SJCRH30 (cell line): ENCODE measurements around the gene FCSK. TPM values are rescaled to one million over a fixed set of nuclear protein-coding genes. Genes with fewer than 3 reads are reported as not detected.
A peak's percentile ranks its signal among the peaks of the same experiment; 100 is the strongest.
"Not testable (repeated sequence)": the region's sequence is repeated elsewhere in the genome, so short reads cannot be mapped to it uniquely, and the experiment has no call there.

ENCODE experiments used
- DNase-seq, 2 experiments: peaks; one replicate each; pipeline ENCODE4 v3.0.0-alpha.2; 2015 to 2020
- H3K27ac ChIP-seq: fragments of 250-450 bp; sonication (Bioruptor Pico); 2 replicates; pipeline ENCODE4 v1.5.1; 2020; ENCODE audit warnings: mild to moderate bottlenecking, moderate library complexity
- H3K27me3 ChIP-seq: fragments of 250-450 bp; sonication (Bioruptor Pico); 2 replicates; pipeline ENCODE4 v1.5.1; 2020; ENCODE audit warnings: mild to moderate bottlenecking, moderate library complexity
- H3K36me3 ChIP-seq: fragments of 250-450 bp; sonication (Bioruptor Pico); 2 replicates; pipeline ENCODE4 v1.5.1; 2020; ENCODE audit warnings: mild to moderate bottlenecking, moderate library complexity
- H3K4me1 ChIP-seq: fragments of 250-450 bp; sonication (Bioruptor Pico); 2 replicates; pipeline ENCODE4 v1.5.1; 2020; ENCODE audit warnings: mild to moderate bottlenecking, moderate library complexity
- H3K4me3 ChIP-seq: fragments of 250-450 bp; sonication (Bioruptor Pico); 2 replicates; pipeline ENCODE4 v1.5.1; 2020; ENCODE audit warnings: mild to moderate bottlenecking, moderate library complexity
- H3K9me3 ChIP-seq: fragments of 250-450 bp; sonication (Bioruptor Pico); replicated peaks from 2 replicates; pipeline ENCODE4 v1.5.1; 2020; ENCODE audit warnings: mild to moderate bottlenecking, moderate library complexity
- total RNA-seq: library from RNA; depleted of rRNA; stranded (reverse); fragments of >200 nt; shearing (Covaris generic); gene quantifications from 2 replicates; pipeline ENCODE4 v1.2.3, GENCODE V29; 2014

Gene FCSK
- total RNA-seq, 1 experiment from 2014 or later: 1.9 TPM

GRCh38 chr16:70495425-70496182 lies 41.2 kb downstream of the FCSK start:
- H3K4me3 ChIP-seq: no peak overlapping the region
- H3K27ac ChIP-seq: no peak overlapping the region
- no peak for DNase-seq
- no peaks in the 10 kb centered on the region for H3K27me3 ChIP-seq
- no peaks in the 10 kb centered on the region for H3K9me3 ChIP-seq
- H3K4me1 ChIP-seq: no peaks in the 10 kb centered on the region
- H3K36me3 ChIP-seq: 0 out of 2 replicates have a peak, but pooled peaks cover 7% of the 10 kb centered on the region

- Histone ChIP-seq H3K4me3 (no peak overlapping the region), H3K36me3 (peaks cover 8% of the 10 kb centered on the region; the same call in 1 of the 2 replicates), H3K27ac (no peak overlapping the region), H3K4me1 (no peaks in the 10 kb centered on the region), H3K9me3 (no peaks in the 10 kb centered on the region), H3K27me3 (no peaks in the 10 kb centered on the region)
- DNase-seq: no peak
Observed at GRCh38 chr16:70496513-70496912, 42.1 kb downstream of the FCSK start.

- H3K27ac ChIP-seq: no peak overlapping the region
- H3K27me3 ChIP-seq: no peaks in the 10 kb centered on the region
- peaks cover 8% of the 10 kb centered on the region; the same call in 1 of the 2 replicates for H3K36me3 ChIP-seq
- H3K9me3 ChIP-seq: no peaks in the 10 kb centered on the region
- H3K4me1 ChIP-seq: no peaks in the 10 kb centered on the region
- no peak for DNase-seq
- H3K4me3 ChIP-seq: no peak overlapping the region
Observed at GRCh38 chr16:70508752-70509151, 54.4 kb downstream of the FCSK start.

- no peak for DNase-seq
- Histone ChIP-seq H3K4me1 (no peaks in the 10 kb centered on the region), H3K36me3 (peaks cover 8% of the 10 kb centered on the region; the same call in 1 of the 2 replicates), H3K27me3 (no peaks in the 10 kb centered on the region), H3K9me3 (no peaks in the 10 kb centered on the region), H3K27ac (no peak overlapping the region), H3K4me3 (no peak overlapping the region)
Observed at GRCh38 chr16:70510216-70510615, 55.8 kb downstream of the FCSK start.

- no peaks in the 10 kb centered on the region for H3K9me3 ChIP-seq
- H3K27me3 ChIP-seq: no peaks in the 10 kb centered on the region
- H3K27ac ChIP-seq: no peak overlapping the region
- H3K36me3 ChIP-seq: peaks cover 8% of the 10 kb centered on the region; the same call in 1 of the 2 replicates
- no peak overlapping the region for H3K4me3 ChIP-seq
- DNase-seq: no peak
- H3K4me1 ChIP-seq: no peaks in the 10 kb centered on the region
Observed at GRCh38 chr16:70511833-70512232, 57.4 kb downstream of the FCSK start.

GRCh38 chr16:70512456-70512855 lies 58.1 kb downstream of the FCSK start:
- no peak for DNase-seq
- no peak overlapping the region for H3K4me3 ChIP-seq
- no peaks in the 10 kb centered on the region for H3K27me3 ChIP-seq
- H3K27ac ChIP-seq: no peak overlapping the region
- peaks cover 8% of the 10 kb centered on the region; the same call in 1 of the 2 replicates for H3K36me3 ChIP-seq
- no peaks in the 10 kb centered on the region for H3K4me1 ChIP-seq
- H3K9me3 ChIP-seq: no peaks in the 10 kb centered on the region

GRCh38 chr16:70520612-70521297 lies 66.4 kb downstream of the FCSK start:
- no peak for DNase-seq

GRCh38 chr16:70522216-70523075 lies 68.1 kb downstream of the FCSK start:
- no peaks in the 10 kb centered on the region for H3K27me3 ChIP-seq
- peak overlapping the region; percentile 93 for H3K27ac ChIP-seq
- H3K36me3 ChIP-seq: peaks cover 20% of the 10 kb centered on the region
- H3K4me3 ChIP-seq: peak overlapping the region; percentile 99
- H3K9me3 ChIP-seq: no peaks in the 10 kb centered on the region
- peaks cover 3% of the 10 kb centered on the region; the same call in 1 of the 2 replicates for H3K4me1 ChIP-seq
- no peak for DNase-seq

More at GRCh38 chr16:70520612-70521297, 66.4 kb downstream of the FCSK start:
- peaks cover 3% of the 10 kb centered on the region; the same call in 1 of the 2 replicates for H3K4me1 ChIP-seq
- peaks cover 5% of the 10 kb centered on the region; the same call in 1 of the 2 replicates for H3K36me3 ChIP-seq
- H3K9me3 ChIP-seq: no peaks in the 10 kb centered on the region
- H3K27me3 ChIP-seq: no peaks in the 10 kb centered on the region
- H3K27ac ChIP-seq: no peak overlapping the region
- H3K4me3 ChIP-seq: no peak overlapping the region

- H3K27me3 ChIP-seq: no peaks in the 10 kb centered on the region
- H3K27ac ChIP-seq: peak within 1 kb of the TSS; percentile 93
- H3K4me1 ChIP-seq: peaks cover 3% of the 10 kb centered on the region; the same call in 1 of the 2 replicates
- H3K9me3 ChIP-seq: no peaks in the 10 kb centered on the region
- DNase-seq: peak; percentile 87 to 89
- H3K4me3 ChIP-seq: peak within 1 kb of the TSS; percentile 99
- peaks cover 20% of the 10 kb centered on the region for H3K36me3 ChIP-seq
Observed at GRCh38 chr16:70523076-70523742, 68.8 kb downstream of the FCSK start, which contains the start of gene COG4. Gene COG4, minus strand, starts transcription at chr16:70523554. Its CDS starts 11 bp downstream, at chr16:70523543.

GRCh38 chr16:70523743-70524398 lies 69.5 kb downstream of the FCSK start, which contains the start of gene SF3B3:
Gene SF3B3, plus strand, starts transcription at chr16:70523816. Its CDS starts 2,841 bp downstream, at chr16:70526657.
- Histone ChIP-seq H3K36me3 (peaks cover 25% of the 10 kb centered on the region), H3K4me1 (peaks cover 3% of the 10 kb centered on the region; the same call in 1 of the 2 replicates), H3K27ac (peak within 1 kb of the TSS; percentile 93), H3K4me3 (peak within 1 kb of the TSS; percentile 99), H3K27me3 (no peaks in the 10 kb centered on the region), H3K9me3 (no peaks in the 10 kb centered on the region)
- peak; percentile 57 to 79 for DNase-seq

GRCh38 chr16:70524399-70524825 lies 70.0 kb downstream of the FCSK start:
- H3K36me3 ChIP-seq: peaks cover 30% of the 10 kb centered on the region
- not testable (repeated sequence) for H3K4me1 ChIP-seq, H3K27me3 ChIP-seq, H3K9me3 ChIP-seq
- peak overlapping the region; percentile 99 for H3K4me3 ChIP-seq
- H3K27ac ChIP-seq: peak overlapping the region; percentile 93
- peak; percentile 36 to 38 for DNase-seq

- H3K36me3 ChIP-seq: peaks cover 46% of the 10 kb centered on the region
- no peak overlapping the region for H3K27ac ChIP-seq
- no peaks in the 10 kb centered on the region for H3K27me3 ChIP-seq
- H3K4me3 ChIP-seq: no peak overlapping the region
- no peaks in the 10 kb centered on the region for H3K9me3 ChIP-seq
- no peak for DNase-seq
- H3K4me1 ChIP-seq: peaks cover 3% of the 10 kb centered on the region; the same call in 1 of the 2 replicates
Observed at GRCh38 chr16:70526403-70526802, 72.0 kb downstream of the FCSK start.

- H3K36me3 ChIP-seq: peaks cover 54% of the 10 kb centered on the region
- no peak for DNase-seq
- no peaks in the 10 kb centered on the region for H3K27me3 ChIP-seq
- H3K27ac ChIP-seq: no peak overlapping the region
- peaks cover 3% of the 10 kb centered on the region; the same call in 1 of the 2 replicates for H3K4me1 ChIP-seq
- H3K4me3 ChIP-seq: no peak overlapping the region
- H3K9me3 ChIP-seq: no peaks in the 10 kb centered on the region
Observed at GRCh38 chr16:70527315-70527996, 73.1 kb downstream of the FCSK start.
